ENCODE data around the gene GCHFR.

DNA sequence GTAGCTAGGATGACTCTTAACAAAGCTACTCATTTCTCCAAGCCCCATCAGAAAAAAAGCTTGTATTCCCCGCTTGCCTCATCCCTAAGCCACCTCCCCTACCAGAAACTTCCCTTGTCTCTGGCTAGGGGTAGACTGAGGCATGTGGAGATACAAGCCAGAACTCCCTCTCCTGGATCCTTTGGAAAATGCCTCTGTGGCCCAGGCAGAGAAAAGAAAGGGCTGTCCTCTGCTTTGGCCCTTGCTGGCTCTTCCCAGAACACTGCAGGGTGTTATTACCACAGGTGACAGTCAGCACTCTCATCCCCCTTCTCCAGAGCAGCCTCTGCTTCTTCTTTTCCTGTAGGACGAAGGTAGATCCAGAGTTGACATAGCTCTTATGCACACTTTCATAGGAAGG lies 24.0 kb upstream of the GCHFR start:
- TF ChIP-seq, protein P1, sequence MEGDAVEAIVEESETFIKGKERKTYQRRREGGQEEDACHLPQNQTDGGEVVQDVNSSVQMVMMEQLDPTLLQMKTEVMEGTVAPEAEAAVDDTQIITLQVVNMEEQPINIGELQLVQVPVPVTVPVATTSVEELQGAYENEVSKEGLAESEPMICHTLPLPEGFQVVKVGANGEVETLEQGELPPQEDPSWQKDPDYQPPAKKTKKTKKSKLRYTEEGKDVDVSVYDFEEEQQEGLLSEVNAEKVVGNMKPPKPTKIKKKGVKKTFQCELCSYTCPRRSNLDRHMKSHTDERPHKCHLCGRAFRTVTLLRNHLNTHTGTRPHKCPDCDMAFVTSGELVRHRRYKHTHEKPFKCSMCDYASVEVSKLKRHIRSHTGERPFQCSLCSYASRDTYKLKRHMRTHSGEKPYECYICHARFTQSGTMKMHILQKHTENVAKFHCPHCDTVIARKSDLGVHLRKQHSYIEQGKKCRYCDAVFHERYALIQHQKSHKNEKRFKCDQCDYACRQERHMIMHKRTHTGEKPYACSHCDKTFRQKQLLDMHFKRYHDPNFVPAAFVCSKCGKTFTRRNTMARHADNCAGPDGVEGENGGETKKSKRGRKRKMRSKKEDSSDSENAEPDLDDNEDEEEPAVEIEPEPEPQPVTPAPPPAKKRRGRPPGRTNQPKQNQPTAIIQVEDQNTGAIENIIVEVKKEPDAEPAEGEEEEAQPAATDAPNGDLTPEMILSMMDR (IDR thresholded peaks at IDR 0.05) = peak; percentile 13
- TF ChIP-seq EZH2 (IDR thresholded peaks at IDR 0.05) = no peak
- TF ChIP-seq EZH2phosphoT487 (IDR thresholded peaks at IDR 0.05) = no peak
